OCI-LY1 (cell line): Measurements from ENCODE around the gene RAB7A.

Source experiments
- H2AFZ ChIP-seq: fragments of 200-600 bp; sonication (generic), shearing (Covaris generic); 2 replicates; pipeline ENCODE4 v1.6.0; 2014; ENCODE audit warnings: antibody characterized with exemption, mild to moderate bottlenecking, low read length
- H3F3A ChIP-seq: fragments of 200-600 bp; sonication (generic), shearing (Covaris generic); 2 replicates; pipeline ENCODE4 v1.6.0; 2014; ENCODE audit warnings: mild to moderate bottlenecking, antibody characterized with exemption, low read length, moderate library complexity; ENCODE audit not compliant: insufficient read depth
- H3K27ac ChIP-seq: fragments of 200-600 bp; sonication (generic); 2 replicates; pipeline ENCODE4 v1.5.1; 2014; ENCODE audit warnings: low read length, mixed run types, mild to moderate bottlenecking, low read depth; ENCODE audit not compliant: poor library complexity, severe bottlenecking
- H3K27me3 ChIP-seq: fragments of 200-600 bp; sonication (generic); 2 replicates; pipeline ENCODE4 v1.6.0; 2014; ENCODE audit warnings: antibody characterized with exemption, mild to moderate bottlenecking, low read length, moderate library complexity; ENCODE audit not compliant: insufficient read depth
- H3K36me3 ChIP-seq: fragments of 200-600 bp; sonication (generic); 2 replicates; pipeline ENCODE4 v1.6.1; 2014; ENCODE audit warnings: mild to moderate bottlenecking, antibody characterized with exemption, low read length, moderate library complexity, mixed read lengths; ENCODE audit not compliant: insufficient read depth
- H3K4me1 ChIP-seq: fragments of 200-600 bp; sonication (generic); 2 replicates; pipeline ENCODE4 v1.5.1; 2014; ENCODE audit warnings: mild to moderate bottlenecking, low read length, moderate library complexity; ENCODE audit not compliant: insufficient read depth, severe bottlenecking
- H3K4me2 ChIP-seq: fragments of 200-600 bp; sonication (generic), shearing (Covaris generic); 2 replicates; pipeline ENCODE4 v1.6.1; 2014; ENCODE audit warnings: low read length
- H3K4me3 ChIP-seq: fragments of 200-600 bp; sonication (generic); 2 replicates; pipeline ENCODE4 v1.5.1; 2014; ENCODE audit warnings: low read length, low read depth, mild to moderate bottlenecking, mixed read lengths; ENCODE audit not compliant: poor library complexity, severe bottlenecking
- H3K79me2 ChIP-seq: fragments of 200-600 bp; shearing (Covaris generic); 2 replicates; pipeline ENCODE4 v1.6.1; 2016; ENCODE audit warnings: mixed run types, low read length, mixed read lengths; ENCODE audit not compliant: insufficient read depth
- H3K9ac ChIP-seq: fragments of 200-600 bp; sonication (generic), shearing (Covaris generic); 2 replicates; pipeline ENCODE4 v1.6.1; 2014; ENCODE audit warnings: mild to moderate bottlenecking, low read length, mixed read lengths
- H3K9me2 ChIP-seq: fragments of 200-600 bp; sonication (generic), shearing (Covaris generic); 2 replicates; pipeline ENCODE4 v1.6.1; 2014; ENCODE audit warnings: low read depth, mild to moderate bottlenecking, low read length, mixed read lengths
- H3K9me3 ChIP-seq: fragments of 200-600 bp; shearing (Covaris generic); 2 replicates; pipeline ENCODE4 v1.6.1; 2014; ENCODE audit warnings: low read length, mixed read lengths
- H4K20me1 ChIP-seq: fragments of 200-600 bp; sonication (generic), shearing (Covaris generic); 2 replicates; pipeline ENCODE4 v1.6.0; 2016; ENCODE audit warnings: mild to moderate bottlenecking, low read length; ENCODE audit not compliant: insufficient read depth
- CTCF ChIP-seq: fragments of 200-600 bp; sonication (generic), shearing (Covaris generic); IDR thresholded peaks from 2 replicates; pipeline ENCODE4 v1.5.1; 2017; ENCODE audit warnings: mild to moderate bottlenecking, antibody characterized with exemption, low read length, moderate library complexity, mixed read lengths
- EZH2 ChIP-seq: fragments of 200-600 bp; sonication (generic), shearing (Covaris generic); IDR thresholded peaks from 2 replicates; pipeline ENCODE4 v1.8.0; 2017; ENCODE audit warnings: borderline replicate concordance, mixed run types, mild to moderate bottlenecking, antibody characterized with exemption, low read length, moderate library complexity, mixed read lengths

Gene RAB7A

GRCh38 chr3:128784232-128784631, 58.2 kb downstream of the RAB7A start:
- Histone ChIP-seq H3K4me3 (no peak overlapping the region), H3K9ac (no peak overlapping the region), H3K9me3 (no peaks in the 10 kb centered on the region), H4K20me1 (no peaks in the 10 kb centered on the region), H3K4me2 (no peak overlapping the region), H3K36me3 (no peaks in the 10 kb centered on the region), H3K27me3 (no peaks in the 10 kb centered on the region), H3K9me2 (no peaks in the 10 kb centered on the region), H3K27ac (no peak overlapping the region), H3F3A (no peaks in the 10 kb centered on the region), H2AFZ (no peak overlapping the region), H3K4me1 (peaks cover 33% of the 10 kb centered on the region), H3K79me2 (peaks cover 51% of the 10 kb centered on the region)
- no peak for TF ChIP-seq EZH2
- peak; percentile 96 for TF ChIP-seq CTCF

- H3K36me3 ChIP-seq, result no peaks in the 10 kb centered on the region
- no peak for TF ChIP-seq EZH2
- TF ChIP-seq CTCF, result no peak
- peaks cover 55% of the 10 kb centered on the region for H3K79me2 ChIP-seq
- H3K9me3 ChIP-seq, result no peaks in the 10 kb centered on the region
- H3K27me3 ChIP-seq, result no peaks in the 10 kb centered on the region
- H3F3A ChIP-seq, result no peaks in the 10 kb centered on the region
- peaks cover 36% of the 10 kb centered on the region for H3K4me1 ChIP-seq
- H2AFZ ChIP-seq, result no peak overlapping the region
- H3K4me2 ChIP-seq, result no peak overlapping the region
- H3K27ac ChIP-seq, result no peak overlapping the region
- no peak overlapping the region for H3K9ac ChIP-seq
- H3K4me3 ChIP-seq, result no peak overlapping the region
- H3K9me2 ChIP-seq, result no peaks in the 10 kb centered on the region
- H4K20me1 ChIP-seq, result no peaks in the 10 kb centered on the region
These were observed 58.9 kb downstream of the RAB7A start for GRCh38 chr3:128784843-128785242.

- peaks cover 36% of the 10 kb centered on the region for H3K4me1 ChIP-seq
- H3K9me3 ChIP-seq, result no peaks in the 10 kb centered on the region
- H3K36me3 ChIP-seq, result no peaks in the 10 kb centered on the region
- H3F3A ChIP-seq, result no peaks in the 10 kb centered on the region
- H3K9ac ChIP-seq, result no peak overlapping the region
- no peaks in the 10 kb centered on the region for H3K27me3 ChIP-seq
- H3K27ac ChIP-seq, result no peak overlapping the region
- TF ChIP-seq EZH2 (no peak), CTCF (no peak)
- H2AFZ ChIP-seq, result no peak overlapping the region
- H3K9me2 ChIP-seq, result no peaks in the 10 kb centered on the region
- H3K4me3 ChIP-seq, result no peak overlapping the region
- H4K20me1 ChIP-seq, result no peaks in the 10 kb centered on the region
- H3K4me2 ChIP-seq, result no peak overlapping the region; the same call in 1 of the 2 replicates
- peaks cover 54% of the 10 kb centered on the region for H3K79me2 ChIP-seq
These were observed 60.5 kb downstream of the RAB7A start for GRCh38 chr3:128786434-128787020.
